ENCODE data around the gene TRAM2.

GRCh38 chr6:52579006-52579660 is 2.3 kb upstream of the TRAM2 start:
- TF ChIP-seq CTCF (conservative IDR thresholded peaks at IDR 0.05; ENCODE audit: low read depth, low read length) (no peak), EZH2 (IDR thresholded peaks at IDR 0.05; ENCODE audit: low read length, unreplicated experiment) (no peak), EZH2phosphoT487 (IDR thresholded peaks at IDR 0.05; ENCODE audit: borderline replicate concordance, low read length) (no peak)

Measured in PC-3 (cell line).